IMR-90 (cell line): ENCODE results near the gene GGNBP2. TPM values are rescaled to one million over a fixed set of nuclear protein-coding genes. Genes with fewer than 3 reads are reported as not detected.

Experiments
- ATAC-seq: fragments of 200-7000 bp; cut with Tn5 transposase; 2 replicates; pipeline ENCODE4 v1.9.1; 2020; ENCODE audit warnings: low read depth, mild to moderate bottlenecking, moderate library complexity
- BruUV-seq: library from RNA; stranded (reverse); fragments of 400-500 nt; replicated peaks from 2 replicates; lab custom pipeline; 2021; lab: Mats Ljungman, UMichigan
- CTCF ChIA-PET: fragments of 300-600 bp; formaldehyde crosslinking; extraction: SDS; loops from one replicate; lab custom pipeline; 2021; ENCODE audit warnings: antibody characterized with exemption; lab: Yijun Ruan, JAX
- POLR2A ChIA-PET: fragments of 300-600 bp; sonication (Branson Sonifier 250); formaldehyde crosslinking; loops from one replicate; lab custom pipeline; 2022; ENCODE audit warnings: antibody characterized with exemption; ENCODE audit not compliant: unreplicated experiment; lab: Charles Lee
- DNase-seq: peaks from one replicate; pipeline ENCODE4 v3.0.0; 2013
- H2AFZ ChIP-seq: replicated peaks from 2 replicates; pipeline ENCODE3; 2013; ENCODE audit warnings: low read length, mild to moderate bottlenecking; ENCODE audit not compliant: poor library complexity
- H2AK5ac ChIP-seq: 2 replicates; pipeline ENCODE4 v1.6.1; 2013; ENCODE audit warnings: low read depth, low read length, inconsistent platforms
- H2AK9ac ChIP-seq: replicated peaks from 2 replicates; pipeline ENCODE3; 2013; ENCODE audit warnings: mild to moderate bottlenecking, low read depth, low read length, moderate library complexity; ENCODE audit not compliant: poor library complexity
- H2BK120ac ChIP-seq: 2 replicates; pipeline ENCODE4 v1.6.1; 2013; ENCODE audit warnings: low read depth, low read length, inconsistent platforms
- H2BK15ac ChIP-seq: 3 replicates; pipeline ENCODE4 v1.6.1; 2013; ENCODE audit warnings: low read depth, low read length, inconsistent platforms
- H2BK20ac ChIP-seq: 2 replicates; pipeline ENCODE4 v1.6.1; 2013; ENCODE audit warnings: low read depth, mild to moderate bottlenecking, inconsistent platforms, low read length, moderate library complexity
- H2BK5ac ChIP-seq: 2 replicates; pipeline ENCODE4 v1.6.1; 2013; ENCODE audit warnings: mild to moderate bottlenecking, low read depth, low read length, inconsistent platforms; ENCODE audit not compliant: poor library complexity, severe bottlenecking
- H3K14ac ChIP-seq: replicated peaks from 2 replicates; pipeline ENCODE4 v1.6.1; 2013; ENCODE audit warnings: low read depth, low read length, inconsistent platforms
- H3K18ac ChIP-seq: 2 replicates; pipeline ENCODE4 v1.6.1; 2013; ENCODE audit warnings: low read depth, low read length, control low read depth
- H3K23ac ChIP-seq: 2 replicates; pipeline ENCODE4 v1.6.1; 2013; ENCODE audit warnings: low read depth, low read length, inconsistent platforms
- H3K27ac ChIP-seq: 2 replicates; pipeline ENCODE4 v1.5.1; 2013; ENCODE audit warnings: mild to moderate bottlenecking, control low read depth, low read length; ENCODE audit not compliant: insufficient read depth
- H3K27me3 ChIP-seq: 2 replicates; pipeline ENCODE4 v1.6.1; 2013; ENCODE audit warnings: low read length; ENCODE audit not compliant: control insufficient read depth, insufficient read depth
- H3K36me3 ChIP-seq: 2 replicates; pipeline ENCODE4 v1.6.1; 2013; ENCODE audit warnings: low read length, mixed read lengths; ENCODE audit not compliant: control insufficient read depth, insufficient read depth
- H3K4ac ChIP-seq: 2 replicates; pipeline ENCODE4 v1.6.1; 2013; ENCODE audit warnings: low read depth, low read length, inconsistent platforms
- H3K4me1 ChIP-seq: 2 replicates; pipeline ENCODE4 v1.6.1; 2013; ENCODE audit warnings: low read length, mixed read lengths; ENCODE audit not compliant: control insufficient read depth, insufficient read depth
- H3K4me2 ChIP-seq: 2 replicates; pipeline ENCODE4 v1.6.1; 2013; ENCODE audit warnings: low read depth, mild to moderate bottlenecking, control low read depth, low read length, moderate library complexity
- H3K4me3 ChIP-seq: 2 replicates; pipeline ENCODE4 v1.5.1; 2013; ENCODE audit warnings: low read depth, mild to moderate bottlenecking, control low read depth, low read length, moderate library complexity; ENCODE audit not compliant: insufficient read depth
- H3K56ac ChIP-seq: 2 replicates; pipeline ENCODE4 v1.6.1; 2013; ENCODE audit warnings: low read length, inconsistent platforms; ENCODE audit not compliant: insufficient read depth; ENCODE audit errors: extremely low read depth
- H3K79me1 ChIP-seq, 2 experiments: 2 replicates each; pipeline ENCODE4 v1.6.1; 2013; ENCODE audit warnings: low read length in 2 of 2, inconsistent platforms in 1 of 2, low read depth in 1 of 2
- H3K9ac ChIP-seq: 2 replicates; pipeline ENCODE4 v1.6.1; 2013; ENCODE audit warnings: low read depth, low read length, control low read depth
- H3K9me1 ChIP-seq: 2 replicates; pipeline ENCODE4 v1.6.1; 2013; ENCODE audit warnings: low read length, inconsistent platforms; ENCODE audit not compliant: insufficient read depth
- H3K9me3 ChIP-seq: 2 replicates; pipeline ENCODE4 v1.6.1; 2013; ENCODE audit warnings: low read length; ENCODE audit not compliant: control insufficient read depth, insufficient read depth
- H4K20me1 ChIP-seq: 2 replicates; pipeline ENCODE4 v1.6.1; 2013; ENCODE audit warnings: low read length, inconsistent platforms; ENCODE audit not compliant: insufficient read depth
- H4K5ac ChIP-seq: 2 replicates; pipeline ENCODE4 v1.6.1; 2013; ENCODE audit warnings: mild to moderate bottlenecking, low read depth, low read length, control low read depth
- H4K8ac ChIP-seq, 2 experiments: 2 replicates each; pipeline ENCODE4 v1.6.1; 2013; ENCODE audit warnings: low read depth in 2 of 2, low read length in 2 of 2, control low read depth in 1 of 2, inconsistent platforms in 1 of 2
- H4K91ac ChIP-seq: 2 replicates; pipeline ENCODE4 v1.6.1; 2013; ENCODE audit warnings: low read depth, low read length, inconsistent platforms; ENCODE audit not compliant: insufficient read depth
- BHLHE40 ChIP-seq: fragments of 150-350 bp; IDR thresholded peaks from 2 replicates; pipeline ENCODE4 v1.6.1; 2016; ENCODE audit warnings: mild to moderate bottlenecking, low read depth, low read length
- CEBPB ChIP-seq: IDR thresholded peaks from 2 replicates; pipeline ENCODE4 v1.6.1; 2012; ENCODE audit warnings: low read depth, low read length, improper control_type of control experiment
- CHD1 ChIP-seq: IDR thresholded peaks from 2 replicates; pipeline ENCODE4 v1.6.1; 2012; ENCODE audit warnings: low read depth, low read length, improper control_type of control experiment
- ELK1 ChIP-seq: fragments of 150-350 bp; IDR thresholded peaks from 2 replicates; pipeline ENCODE4 v1.6.1; 2016; ENCODE audit warnings: low read depth, mild to moderate bottlenecking, low read length, moderate library complexity, borderline replicate concordance
- FOS ChIP-seq: fragments of 150-350 bp; IDR thresholded peaks from 2 replicates; pipeline ENCODE4 v1.6.1; 2016; ENCODE audit warnings: low read depth, low read length
- MAFK ChIP-seq: IDR thresholded peaks from 2 replicates; pipeline ENCODE4 v1.6.1; 2012; ENCODE audit warnings: low read depth, low read length, improper control_type of control experiment
- MAZ ChIP-seq: IDR thresholded peaks from 2 replicates; pipeline ENCODE4 v1.6.1; 2012; ENCODE audit warnings: low read depth, mild to moderate bottlenecking, low read length, improper control_type of control experiment, moderate library complexity, borderline replicate concordance
- MXI1 ChIP-seq: IDR thresholded peaks from 2 replicates; pipeline ENCODE4 v1.6.1; 2012; ENCODE audit warnings: low read depth, mild to moderate bottlenecking, low read length, moderate library complexity, borderline replicate concordance
- NFE2L2 ChIP-seq: fragments of 150-350 bp; IDR thresholded peaks from 2 replicates; pipeline ENCODE4 v1.6.1; 2016; ENCODE audit warnings: low read depth, mild to moderate bottlenecking, low read length
- POLR2A ChIP-seq: IDR thresholded peaks from 2 replicates; pipeline ENCODE4 v1.6.1; 2012; ENCODE audit warnings: mild to moderate bottlenecking, low read depth, low read length
- RAD21 ChIP-seq: IDR thresholded peaks from 2 replicates; pipeline ENCODE4 v1.6.1; 2012; ENCODE audit warnings: low read length, improper control_type of control experiment
- RCOR1 ChIP-seq: IDR thresholded peaks from 2 replicates; pipeline ENCODE4 v1.6.1; 2012; ENCODE audit warnings: mild to moderate bottlenecking, low read length, improper control_type of control experiment; ENCODE audit not compliant: insufficient replicate concordance
- RFX5 ChIP-seq: IDR thresholded peaks from 2 replicates; pipeline ENCODE4 v1.8.0; 2012; ENCODE audit warnings: low read depth, mild to moderate bottlenecking, low read length, moderate library complexity
- SMC3 ChIP-seq: fragments of 150-350 bp; IDR thresholded peaks from 2 replicates; pipeline ENCODE4 v1.6.1; 2016; ENCODE audit warnings: low read depth, mild to moderate bottlenecking, antibody characterized with exemption, low read length, moderate library complexity
- USF2 ChIP-seq: fragments of 150-350 bp; IDR thresholded peaks from 2 replicates; pipeline ENCODE4 v1.6.1; 2017; ENCODE audit warnings: mild to moderate bottlenecking, antibody characterized with exemption, low read length, low read depth
- WGBS, 2 experiments: methylation state at CpG; one replicate each; pipeline versions ENCODE4 v1.1.5 to v1.1.7; 2013; ENCODE audit warnings: missing lambda C conversion rate in 2 of 2; ENCODE audit not compliant: insufficient read length in 1 of 2; ENCODE audit errors: extremely low coverage in 2 of 2; 5-methylcytosine and 5-hydroxymethylcytosine counted together
- dilution Hi-C: fragments of 300-500 bp; cut with HindIII; formaldehyde crosslinking; loops from one replicate; pipeline ENCODE4 v1.14.3; 2018; ENCODE audit warnings: low sequenced_read_pairs; ENCODE audit not compliant: unreplicated experiment
- in situ Hi-C: fragments of 300-500 bp; cut with MboI; formaldehyde crosslinking; loops from 3 replicates; pipeline ENCODE4 v1.14.3; 2019; ENCODE audit warnings: low sequenced_read_pairs, inconsistent platforms, mixed read lengths
- intact Hi-C: fragments of 100-400 bp; cut with micrococcal nuclease; formaldehyde crosslinking; loops from 2 replicates; pipeline ENCODE4 v1.10.0; 2022
- polyA plus RNA-seq, 3 experiments: library from polyadenylated mRNA; depleted of rRNA; stranded (reverse); fragments of >200 nt; gene quantifications; 2 replicates each; pipeline ENCODE4 v1.2.3, GENCODE V29; 2012; ENCODE audit warnings: low replicate concordance in 1 of 3
- total RNA-seq: library from RNA; depleted of rRNA; stranded (reverse); fragments of >200 nt; gene quantifications from 2 replicates; pipeline ENCODE4 v1.2.3, GENCODE V29; 2012
- TF ChIP-seq, protein P1 (sequence below): conservative IDR thresholded peaks from 2 replicates; pipeline ENCODE4 v1.5.1; 2012; ENCODE audit warnings: mild to moderate bottlenecking, low read depth, low read length, improper control_type of control experiment

GGNBP2 gene
- total and polyA plus RNA-seq, 2 of the 4 experiments (the other 2 are of a cell fraction), result 40.7 to 56.2 TPM

GRCh38 chr17:36510636-36511035 lies 34.1 kb upstream of the GGNBP2 start:
- CTCF ChIA-PET, result no interaction called here
- no peak overlapping the region for H3K14ac ChIP-seq
- no peak for ATAC-seq

More at GRCh38 chr17:36510636-36511035, 34.1 kb upstream of the GGNBP2 start:
- H2AK5ac ChIP-seq, result no peak overlapping the region
- no peak overlapping the region for H2AK9ac ChIP-seq
- H3K79me1 ChIP-seq, result no peaks in the 10 kb centered on the region
- H3K4me1 ChIP-seq, result no peaks in the 10 kb centered on the region
- no peaks in the 10 kb centered on the region for H4K20me1 ChIP-seq
- POLR2A ChIA-PET, result no interaction called here
- no TSS peak for BruUV-seq
- no peak for DNase-seq
- no peak overlapping the region for H3K4me2 ChIP-seq
- TF ChIP-seq RFX5, result no peak
- TF ChIP-seq FOS, result no peak
- no peak for TF ChIP-seq SMC3
- TF ChIP-seq MXI1, result no peak
- TF ChIP-seq USF2, result no peak
- TF ChIP-seq BHLHE40, result no peak
- TF ChIP-seq NFE2L2, result no peak
- no peak for TF ChIP-seq RCOR1
- no peak for TF ChIP-seq RAD21
- TF ChIP-seq ELK1, result no peak
- no peak for TF ChIP-seq POLR2A
- TF ChIP-seq CEBPB, result no peak
- TF ChIP-seq MAZ, result no peak
- no peak for TF ChIP-seq CHD1
- no peak for TF ChIP-seq MAFK
- TF ChIP-seq, protein P1, sequence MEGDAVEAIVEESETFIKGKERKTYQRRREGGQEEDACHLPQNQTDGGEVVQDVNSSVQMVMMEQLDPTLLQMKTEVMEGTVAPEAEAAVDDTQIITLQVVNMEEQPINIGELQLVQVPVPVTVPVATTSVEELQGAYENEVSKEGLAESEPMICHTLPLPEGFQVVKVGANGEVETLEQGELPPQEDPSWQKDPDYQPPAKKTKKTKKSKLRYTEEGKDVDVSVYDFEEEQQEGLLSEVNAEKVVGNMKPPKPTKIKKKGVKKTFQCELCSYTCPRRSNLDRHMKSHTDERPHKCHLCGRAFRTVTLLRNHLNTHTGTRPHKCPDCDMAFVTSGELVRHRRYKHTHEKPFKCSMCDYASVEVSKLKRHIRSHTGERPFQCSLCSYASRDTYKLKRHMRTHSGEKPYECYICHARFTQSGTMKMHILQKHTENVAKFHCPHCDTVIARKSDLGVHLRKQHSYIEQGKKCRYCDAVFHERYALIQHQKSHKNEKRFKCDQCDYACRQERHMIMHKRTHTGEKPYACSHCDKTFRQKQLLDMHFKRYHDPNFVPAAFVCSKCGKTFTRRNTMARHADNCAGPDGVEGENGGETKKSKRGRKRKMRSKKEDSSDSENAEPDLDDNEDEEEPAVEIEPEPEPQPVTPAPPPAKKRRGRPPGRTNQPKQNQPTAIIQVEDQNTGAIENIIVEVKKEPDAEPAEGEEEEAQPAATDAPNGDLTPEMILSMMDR, result no peak
- no peak overlapping the region for H3K9ac ChIP-seq
- peaks cover 14% of the 10 kb centered on the region for H3K9me1 ChIP-seq
- 88% methylated on average over 13 of the region's 14 CpGs; no CpG with 5 or more reads in 1 of the 2 experiments for WGBS, 2 experiments
- H3K56ac ChIP-seq, result no peak overlapping the region
- H2AFZ ChIP-seq, result no peak overlapping the region
- no peaks in the 10 kb centered on the region for H3K27me3 ChIP-seq
- no peak overlapping the region for H3K27ac ChIP-seq
- no peak overlapping the region for H3K4ac ChIP-seq
- no peak overlapping the region for H4K8ac ChIP-seq
- no peak overlapping the region for H2BK15ac ChIP-seq
- intact Hi-C loops (no loop called here), dilution Hi-C loops (no loop called here), in situ Hi-C loops (no loop called here)
- H2BK5ac ChIP-seq, result no peak overlapping the region
- H2BK120ac ChIP-seq, result no peak overlapping the region
- H3K4me3 ChIP-seq, result no peak overlapping the region
- no peaks in the 10 kb centered on the region for H3K9me3 ChIP-seq
- H2BK20ac ChIP-seq, result no peak overlapping the region
- H3K23ac ChIP-seq, result no peak overlapping the region
- no peak overlapping the region for H4K5ac ChIP-seq
- peaks cover 46% of the 10 kb centered on the region for H3K36me3 ChIP-seq
- no peak overlapping the region for H3K18ac ChIP-seq
- no peak overlapping the region for H4K91ac ChIP-seq
